GM21619 (cell line): ENCODE data around the gene ZSWIM9.

ENCODE experiments used
- ATAC-seq: cut with Tn5 transposase; IDR thresholded peaks from one replicate; pipeline ENCODE4 v1.9.1; 2021; ENCODE audit not compliant: unreplicated experiment

The ZSWIM9 gene

DNA sequence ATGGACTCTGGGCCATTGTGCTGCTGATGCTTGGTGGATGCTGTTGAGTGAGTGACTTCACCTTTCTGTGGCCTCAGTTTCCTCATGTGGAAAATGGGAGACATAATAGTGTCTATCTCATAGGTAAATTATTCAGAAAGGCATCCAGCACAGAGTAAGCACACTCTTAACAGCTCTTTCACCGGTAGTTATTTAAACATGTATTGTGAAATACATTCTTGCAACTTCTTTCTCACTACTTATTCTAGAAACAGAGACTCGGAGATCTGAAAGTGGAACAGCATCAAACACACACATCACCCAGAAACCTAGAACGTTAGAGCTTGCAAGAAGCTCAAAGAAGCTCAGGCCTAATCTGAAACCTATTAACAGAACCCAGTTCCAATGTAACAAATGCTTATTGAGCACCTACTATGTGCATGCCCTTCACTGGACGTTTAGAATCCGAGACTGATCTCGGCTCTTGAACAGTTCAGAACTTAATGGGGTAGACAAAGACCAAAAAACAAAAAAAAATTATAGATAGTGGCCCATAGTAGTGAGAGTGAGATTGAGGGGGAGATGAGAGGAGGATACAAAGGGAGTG, 4.1 kb downstream of the ZSWIM9 start:
- ATAC-seq: no peak

DNA sequence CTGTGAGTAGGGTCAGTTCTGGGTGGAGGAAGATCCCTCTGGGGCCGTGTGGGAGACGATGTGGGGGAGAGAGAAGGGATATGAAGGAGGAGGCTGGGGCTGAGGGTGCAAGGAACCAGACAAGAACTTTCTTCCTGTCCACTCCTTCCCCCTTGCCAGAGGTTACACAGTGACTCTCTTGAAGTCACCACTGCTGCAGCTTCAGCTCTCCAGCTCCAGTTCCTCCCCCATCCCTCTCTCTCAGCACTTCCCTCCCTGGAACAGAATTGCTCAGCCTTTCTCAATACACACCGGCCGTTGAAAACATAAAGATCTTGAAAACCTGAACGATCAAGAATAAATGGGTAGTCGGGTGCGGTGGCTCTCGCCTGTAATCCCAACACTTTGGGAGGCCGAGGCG, 5.1 kb downstream of the ZSWIM9 start:
- ATAC-seq: no peak

DNA sequence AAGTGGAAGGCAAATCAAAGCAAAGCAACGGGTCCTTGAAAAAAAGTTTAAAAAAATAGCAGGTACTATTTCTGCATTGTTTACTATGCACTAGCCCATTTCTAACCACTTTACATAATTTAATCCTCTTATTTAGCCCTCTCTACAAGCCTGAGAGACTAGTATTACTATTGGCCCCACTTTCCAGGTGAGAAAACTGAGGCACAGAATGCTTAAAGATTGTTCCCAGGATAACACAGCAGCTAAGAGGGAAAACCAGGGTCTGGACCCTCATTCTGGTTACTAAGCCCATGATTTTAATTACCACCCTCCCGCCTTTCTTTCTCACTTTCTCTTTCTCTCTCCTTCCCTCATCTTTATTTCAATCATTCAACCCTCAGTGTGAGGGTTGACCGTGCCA, 5.7 kb downstream of the ZSWIM9 start:
- ATAC-seq: no peak

DNA sequence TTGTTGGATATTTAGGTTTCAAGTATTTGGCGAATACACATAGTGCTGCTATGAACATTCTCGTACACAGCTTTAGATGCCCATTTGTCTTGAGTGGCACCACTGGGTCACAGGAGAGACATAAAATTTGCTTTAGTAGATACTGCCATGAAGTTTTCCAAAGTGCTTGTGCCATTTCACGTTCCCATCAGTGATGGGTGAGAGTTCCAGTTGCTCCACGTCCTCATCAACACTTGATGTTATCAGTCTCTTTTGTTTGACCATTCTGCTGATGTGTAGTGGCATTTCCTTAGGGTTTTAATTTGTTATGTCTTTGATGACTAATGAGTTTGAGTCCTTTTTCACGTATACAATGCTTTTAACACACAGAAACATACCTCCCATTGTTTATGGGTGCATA, 11.0 kb downstream of the ZSWIM9 start:
- ATAC-seq: no peak

DNA sequence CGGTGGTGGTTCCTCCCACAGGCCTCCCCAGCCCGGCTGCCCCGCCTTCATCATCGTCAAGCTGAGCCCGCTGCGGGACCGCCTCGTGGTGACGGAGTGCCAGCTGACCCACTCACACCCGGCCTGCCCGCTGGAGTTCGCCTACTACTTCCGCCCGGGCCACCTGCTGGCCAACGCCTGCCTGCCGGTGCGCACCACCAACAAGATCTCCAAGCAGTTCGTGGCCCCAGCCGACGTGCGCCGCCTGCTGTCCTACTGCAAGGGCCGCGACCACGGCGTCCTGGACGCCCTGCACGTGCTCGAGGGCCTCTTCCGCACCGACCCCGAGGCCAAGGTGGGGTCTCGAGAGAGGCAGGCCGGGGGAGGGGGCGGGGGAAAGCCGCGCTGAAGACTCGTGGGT, 12.0 kb downstream of the ZSWIM9 start:
- no peak for ATAC-seq

DNA sequence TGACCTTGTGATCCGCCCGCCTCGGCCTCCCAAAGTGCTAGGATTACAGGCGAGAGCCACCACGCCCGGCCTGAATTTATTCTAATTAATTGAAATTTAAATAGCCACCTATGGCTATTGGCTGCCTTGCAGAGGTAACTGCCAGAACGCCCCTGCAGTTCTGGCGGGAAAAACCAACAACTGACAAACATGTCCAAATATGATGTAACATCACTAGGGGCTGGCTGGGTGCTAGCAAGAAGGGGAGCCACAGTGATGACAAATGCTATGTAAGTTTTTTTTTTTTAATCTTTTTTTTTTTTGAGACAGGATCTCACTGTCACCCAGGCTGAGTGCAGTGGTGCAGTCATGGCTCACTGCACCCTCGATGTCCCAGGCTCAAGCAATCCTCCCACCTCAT, 12.9 kb downstream of the ZSWIM9 start:
- ATAC-seq: no peak

DNA sequence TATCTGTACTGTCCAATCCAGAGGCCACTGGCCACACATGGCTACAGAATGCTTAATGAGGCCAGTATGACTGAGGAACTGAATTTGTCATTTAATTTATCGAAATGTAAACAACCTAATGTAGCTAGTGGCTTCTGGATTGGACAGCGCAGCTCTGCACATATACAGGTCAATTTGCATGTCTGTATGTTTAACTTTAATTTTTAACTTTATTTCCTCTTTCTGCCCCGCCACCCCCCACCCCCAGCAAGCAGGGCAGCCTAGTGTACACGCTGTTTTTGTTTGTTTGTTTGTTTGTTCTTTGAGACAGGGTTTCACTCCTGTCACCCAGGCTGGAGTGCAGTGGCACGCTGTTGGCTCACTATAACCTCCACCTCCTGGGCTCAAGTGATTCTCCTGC, 15.5 kb downstream of the ZSWIM9 start:
- peak; percentile 51 for ATAC-seq

DNA sequence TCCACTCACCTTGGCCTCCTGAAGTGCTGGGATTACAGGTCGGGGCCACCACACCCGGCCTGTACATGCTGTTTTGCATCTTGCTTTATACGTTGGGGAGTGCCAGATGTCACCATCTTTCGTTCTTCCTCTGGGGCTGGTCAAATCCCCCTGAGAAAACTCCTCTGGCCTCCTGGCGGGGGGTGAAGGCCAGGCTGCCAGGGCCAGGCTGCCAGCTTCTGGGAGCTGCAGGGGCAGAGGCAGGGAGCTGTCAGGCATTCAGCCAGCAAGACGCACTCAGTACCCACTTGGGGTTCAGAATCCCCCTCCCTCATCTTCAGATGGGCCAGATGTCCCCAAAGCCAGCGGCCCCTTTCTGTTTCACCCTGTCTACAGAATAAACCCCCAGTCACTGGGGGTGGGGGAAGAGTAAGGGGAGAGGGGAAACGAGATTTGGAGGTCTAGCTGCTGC, 16.1 kb downstream of the ZSWIM9 start:
- ATAC-seq: peak; percentile 55

DNA sequence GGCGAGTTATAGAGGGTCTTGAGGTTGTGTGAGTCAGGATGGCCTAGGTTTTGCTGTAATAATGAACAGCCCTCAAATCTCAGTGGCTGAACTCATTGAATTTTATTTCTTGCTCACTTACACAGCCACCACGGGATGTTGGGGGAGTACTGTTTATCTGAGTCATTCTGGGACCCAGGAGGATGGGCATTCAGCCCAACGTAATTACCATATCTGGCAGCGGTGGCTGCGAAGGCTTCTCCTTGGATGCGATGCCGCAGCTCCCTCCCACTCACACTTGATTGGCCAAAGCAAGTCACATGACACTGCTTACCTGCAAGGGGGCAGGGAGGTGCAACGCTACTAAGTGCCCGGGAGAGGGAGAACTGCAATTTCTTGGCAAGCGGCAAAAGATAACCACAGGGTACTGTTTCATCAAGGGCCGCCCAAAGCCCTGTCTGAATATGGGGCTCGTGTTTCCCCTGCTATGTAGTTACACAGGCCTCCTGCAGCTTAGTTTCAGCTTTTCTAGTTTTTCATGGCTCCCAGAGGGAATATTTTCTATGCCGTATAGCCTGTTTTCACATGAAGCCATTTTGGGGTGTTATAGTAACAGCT, 19.9 kb downstream of the ZSWIM9 start:
- no peak for ATAC-seq

DNA sequence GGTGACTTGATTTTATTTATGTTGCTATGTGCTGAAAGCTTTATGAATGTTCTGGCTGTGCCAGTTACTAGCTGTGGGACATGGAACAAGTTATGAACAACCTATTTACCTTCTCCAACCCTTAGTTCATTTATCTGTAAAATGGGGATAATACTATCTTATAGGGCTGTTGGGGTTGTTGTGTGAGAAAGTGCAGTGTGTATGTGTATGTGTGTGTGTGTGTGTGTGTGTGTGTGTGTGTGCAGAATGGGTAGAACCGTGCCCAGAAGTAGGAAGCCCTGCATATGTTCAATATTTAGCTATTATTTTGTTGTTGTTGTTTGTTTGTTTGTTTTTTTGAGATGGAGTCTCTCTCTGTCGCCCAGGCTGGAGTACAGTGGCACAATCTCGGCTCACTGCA, 20.4 kb downstream of the ZSWIM9 start:
- no peak for ATAC-seq

DNA sequence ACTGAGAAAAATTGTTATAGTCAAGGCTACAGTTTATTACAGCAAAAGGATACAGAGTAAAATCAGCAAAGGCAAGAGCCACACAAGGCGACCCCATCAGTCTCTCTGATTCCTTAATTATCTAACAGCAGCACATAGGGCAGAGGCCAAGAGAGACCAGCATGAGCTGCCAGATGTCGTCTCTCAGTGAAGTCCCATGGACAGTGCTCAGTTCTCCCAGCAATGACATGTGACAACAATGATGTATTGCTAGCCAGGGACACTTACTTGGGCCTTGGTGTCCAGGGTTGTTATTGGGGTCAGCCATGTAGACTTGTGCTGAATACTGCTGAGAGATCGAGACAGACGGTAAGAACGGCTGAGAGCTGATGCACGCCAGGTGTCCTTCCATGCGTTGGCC, 22.3 kb downstream of the ZSWIM9 start:
- ATAC-seq: no peak

DNA sequence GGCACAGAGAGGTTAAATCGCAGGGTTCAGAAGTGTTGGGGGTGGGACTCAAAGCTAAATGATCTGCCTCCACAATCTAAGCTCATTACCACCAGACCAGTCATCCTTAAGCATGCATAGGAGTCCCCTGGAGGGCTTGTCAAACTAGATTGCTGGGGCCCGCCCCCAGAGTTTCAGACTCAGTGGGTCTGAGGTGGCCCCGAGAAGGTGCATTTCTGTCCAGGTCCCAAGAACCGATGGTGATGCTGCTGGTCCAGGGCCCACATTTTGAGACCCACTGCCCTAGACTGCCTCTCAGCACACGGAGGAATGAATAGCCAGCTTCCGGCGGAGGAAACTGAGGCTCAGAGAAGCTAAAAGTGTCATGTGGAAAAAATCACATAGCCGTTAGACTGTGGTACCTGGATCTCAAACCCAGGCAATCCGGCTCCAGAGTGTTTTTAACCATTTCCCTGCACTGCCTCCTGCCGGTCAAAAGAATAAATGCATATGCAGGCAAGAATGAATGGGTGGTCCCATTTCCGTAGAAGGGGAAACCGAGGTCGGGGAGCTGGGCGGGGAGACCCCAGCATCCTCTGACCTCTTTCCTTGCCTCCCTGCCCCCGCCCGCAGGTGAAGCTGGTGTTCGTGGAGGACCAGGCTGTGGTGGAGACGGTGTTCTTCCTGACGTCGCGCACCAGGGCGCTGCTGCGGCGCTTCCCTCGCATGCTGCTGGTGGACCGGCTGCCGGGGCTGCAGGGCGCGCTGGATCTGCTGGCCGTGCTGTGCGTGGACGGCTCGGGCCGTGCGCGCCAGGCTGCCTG, 23.8 kb downstream of the ZSWIM9 start:
- no peak for ATAC-seq

DNA sequence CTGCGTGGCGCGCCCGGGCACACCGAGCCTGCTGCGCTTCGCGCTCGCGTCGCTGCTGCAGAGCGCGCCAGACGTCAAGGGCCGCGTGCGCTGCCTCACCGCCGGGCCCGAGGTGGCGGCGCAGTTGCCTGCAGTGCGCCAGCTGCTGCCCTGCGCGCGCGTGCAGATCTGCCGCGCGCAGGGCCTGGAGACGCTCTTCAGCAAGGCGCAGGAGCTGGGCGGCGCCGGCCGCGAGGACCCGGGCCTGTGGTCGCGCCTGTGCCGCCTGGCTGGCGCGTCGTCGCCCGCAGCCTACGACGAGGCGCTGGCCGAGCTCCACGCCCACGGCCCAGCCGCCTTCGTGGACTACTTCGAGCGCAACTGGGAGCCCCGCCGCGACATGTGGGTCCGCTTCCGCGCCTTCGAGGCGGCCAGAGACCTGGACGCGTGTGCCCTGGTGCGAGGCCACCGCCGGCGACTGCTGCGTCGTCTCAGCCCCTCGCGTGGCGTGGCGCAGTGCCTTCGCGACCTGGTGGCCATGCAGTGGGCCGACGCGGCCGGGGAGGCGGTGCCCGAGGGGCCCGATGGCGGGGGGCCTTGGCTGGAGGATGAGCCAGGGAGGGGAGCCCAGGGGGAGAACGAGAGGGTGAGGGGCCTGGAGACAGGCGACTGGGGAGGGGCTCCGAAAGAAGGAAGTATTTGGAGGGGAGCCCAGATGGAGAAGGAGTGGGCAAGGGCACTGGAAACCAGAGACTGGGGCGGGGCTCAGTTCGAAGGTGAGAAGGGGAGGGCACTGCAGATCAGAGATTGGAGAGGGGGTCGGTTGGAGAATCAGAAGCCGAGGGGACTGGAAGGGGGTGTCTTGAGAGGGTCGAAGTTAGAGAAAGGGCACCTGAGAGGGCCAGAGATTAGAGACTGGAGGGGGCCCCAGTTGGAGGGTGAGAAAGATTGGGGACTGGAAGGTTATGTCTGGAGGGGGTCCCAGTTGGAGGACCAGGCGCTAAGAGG, 24.7 kb downstream of the ZSWIM9 start:
- no peak for ATAC-seq

DNA sequence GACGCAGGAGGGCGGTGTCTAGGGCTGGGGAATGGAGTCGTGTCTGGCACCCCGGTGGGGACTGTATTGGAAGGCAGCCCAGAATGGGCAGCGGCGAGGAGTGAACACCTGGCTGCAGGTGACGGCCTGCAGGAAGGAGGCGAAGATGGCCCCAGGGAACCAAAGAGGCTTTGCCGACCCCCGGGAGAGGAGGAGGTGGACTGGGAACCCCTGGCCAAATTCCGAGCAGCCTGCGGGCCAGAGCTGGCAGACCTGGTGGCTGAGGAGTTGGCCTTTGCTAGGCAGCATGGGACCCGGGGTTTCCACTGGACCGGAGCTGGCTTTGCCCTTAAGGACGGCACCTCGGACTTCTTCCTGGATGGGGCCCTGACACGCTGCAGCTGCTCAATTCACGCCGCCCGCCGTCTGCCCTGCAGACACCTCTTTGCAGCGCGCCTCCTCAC, 25.9 kb downstream of the ZSWIM9 start:
- ATAC-seq: no peak

DNA sequence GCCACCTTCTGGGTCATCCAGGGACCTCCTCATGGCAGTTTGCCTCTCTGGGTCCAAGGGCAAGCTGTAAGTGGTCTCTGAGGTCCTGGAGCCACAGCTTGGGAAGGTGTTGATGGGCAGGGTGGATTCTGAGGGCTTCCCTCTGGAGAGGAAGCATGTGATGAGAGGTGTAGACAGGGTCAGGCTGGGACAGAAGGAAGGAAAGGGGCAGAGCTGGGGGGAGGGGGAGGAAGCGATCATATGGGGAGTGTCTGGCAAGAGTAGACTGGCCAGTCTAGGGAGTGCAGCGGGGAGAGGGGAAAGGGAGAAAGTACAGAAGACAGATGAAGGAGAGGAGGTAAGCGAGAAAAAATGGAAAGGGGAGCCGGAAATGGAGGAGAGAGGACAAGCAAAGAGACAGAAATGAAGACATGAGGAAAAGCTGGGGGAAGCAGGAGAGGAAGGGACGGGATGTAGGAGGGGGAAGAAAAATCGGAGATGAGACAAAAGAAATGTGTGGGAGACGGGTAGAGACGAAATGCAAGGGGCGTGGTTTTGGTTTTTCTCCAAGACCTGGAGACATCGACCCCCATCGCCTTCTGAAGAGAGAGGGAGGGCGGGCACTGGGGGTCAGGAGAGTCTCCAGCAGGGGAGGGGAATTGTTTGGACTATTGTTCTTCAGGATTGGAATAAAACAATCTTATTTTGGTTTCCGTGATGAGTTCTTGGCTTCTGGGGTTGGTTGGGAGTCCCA, 26.6 kb downstream of the ZSWIM9 start:
- no peak for ATAC-seq

DNA sequence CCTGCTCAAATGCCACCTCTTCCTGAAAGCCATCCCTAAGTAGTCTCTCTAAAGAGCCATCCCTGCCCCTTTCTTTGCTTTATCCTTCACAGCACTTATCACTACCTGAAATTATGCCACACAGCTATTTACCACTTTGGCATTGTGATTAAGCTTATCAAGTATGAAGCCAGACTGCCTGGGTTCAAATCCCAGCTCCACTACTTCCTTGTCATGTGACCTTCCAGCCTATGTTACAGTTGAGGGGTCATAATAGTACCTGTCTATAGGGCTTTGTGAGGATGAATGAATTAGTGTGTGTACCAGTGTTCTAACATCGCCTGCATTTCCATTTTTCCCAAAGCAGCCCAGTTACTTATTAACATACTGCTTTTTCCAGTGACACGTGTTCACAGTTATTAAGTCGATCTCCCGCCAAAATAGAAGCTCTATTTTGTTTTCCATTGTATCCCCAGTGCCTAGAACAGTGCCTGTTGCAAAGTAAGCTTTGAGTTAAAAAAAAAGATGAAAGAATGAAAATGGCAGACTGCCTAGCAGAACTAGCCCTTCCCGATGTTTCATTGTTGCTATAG, 32.8 kb downstream of the ZSWIM9 start:
- ATAC-seq: no peak

DNA sequence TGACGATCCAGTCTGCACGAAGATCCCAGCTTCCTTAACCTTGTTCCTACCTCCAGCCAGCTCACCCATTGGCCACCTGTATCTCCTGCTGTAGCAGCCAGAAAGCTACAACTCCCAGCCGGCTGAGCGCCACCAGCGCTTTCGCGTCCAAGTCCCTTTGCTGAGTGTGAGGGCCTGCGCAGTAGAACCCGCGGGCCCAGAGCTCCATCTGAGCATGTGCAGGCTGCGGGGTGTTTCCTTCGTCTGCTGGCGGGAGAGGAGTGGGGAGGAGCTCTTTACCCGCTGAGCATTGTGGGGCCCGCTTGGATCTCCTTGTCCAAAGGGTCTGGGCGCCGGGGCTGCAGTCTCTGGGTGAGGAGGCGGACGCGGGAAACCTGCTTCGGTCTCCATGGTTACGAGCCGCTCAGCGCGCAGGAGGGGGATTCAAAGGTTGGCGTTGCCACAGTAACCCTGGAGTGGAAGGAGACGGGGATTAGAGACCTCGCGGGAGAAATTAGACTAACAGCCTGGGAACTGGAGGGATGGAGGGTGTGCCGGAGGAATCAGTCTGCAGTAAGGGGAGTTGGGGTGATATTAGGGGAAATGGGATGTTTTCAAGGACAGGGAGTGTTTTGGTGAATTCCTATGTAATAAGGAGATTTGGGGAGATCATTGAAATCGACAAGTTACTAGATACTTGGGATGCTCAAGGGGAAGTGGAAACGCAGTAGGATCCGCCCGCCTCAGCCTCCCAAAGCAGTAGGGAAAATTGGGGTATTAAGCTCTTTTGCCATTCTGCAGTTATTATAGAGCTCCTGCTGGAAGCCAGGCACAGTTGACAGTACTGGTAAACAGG, 33.5 kb downstream of the ZSWIM9 start:
- ATAC-seq: peak; percentile 91

DNA sequence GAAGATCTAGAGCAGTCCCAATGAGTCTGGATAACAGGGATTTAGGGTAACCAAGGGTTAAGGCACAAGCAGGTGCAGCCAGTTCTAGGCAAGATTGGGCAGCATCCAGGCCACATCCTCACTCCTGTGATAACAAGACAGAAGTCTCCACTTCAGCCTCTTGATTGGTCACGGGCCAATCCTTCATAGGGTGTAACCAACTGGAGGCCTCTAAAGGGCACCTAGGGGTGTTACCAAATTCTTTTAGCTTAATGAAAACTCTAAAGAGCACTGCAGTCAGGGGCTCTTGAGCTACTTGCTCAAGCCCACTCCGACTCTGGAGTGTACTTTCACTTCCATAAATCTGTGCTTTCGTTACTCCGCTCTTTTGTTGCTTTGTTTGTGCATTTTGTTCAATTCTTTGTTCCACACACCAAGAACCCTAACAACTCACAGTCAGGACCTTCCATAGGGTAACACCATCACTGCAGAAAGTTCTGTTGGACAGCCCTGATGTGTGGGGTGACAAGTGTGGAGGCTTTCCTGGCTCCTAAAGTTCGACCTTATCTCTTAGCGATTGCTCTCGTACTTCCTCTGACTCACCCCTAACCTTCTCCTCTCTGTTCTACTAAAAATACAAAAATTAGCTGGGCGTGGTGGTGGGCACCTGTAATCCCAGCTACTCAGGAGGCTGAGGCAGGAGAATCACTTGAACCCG, 36.1 kb downstream of the ZSWIM9 start:
- ATAC-seq: no peak

DNA sequence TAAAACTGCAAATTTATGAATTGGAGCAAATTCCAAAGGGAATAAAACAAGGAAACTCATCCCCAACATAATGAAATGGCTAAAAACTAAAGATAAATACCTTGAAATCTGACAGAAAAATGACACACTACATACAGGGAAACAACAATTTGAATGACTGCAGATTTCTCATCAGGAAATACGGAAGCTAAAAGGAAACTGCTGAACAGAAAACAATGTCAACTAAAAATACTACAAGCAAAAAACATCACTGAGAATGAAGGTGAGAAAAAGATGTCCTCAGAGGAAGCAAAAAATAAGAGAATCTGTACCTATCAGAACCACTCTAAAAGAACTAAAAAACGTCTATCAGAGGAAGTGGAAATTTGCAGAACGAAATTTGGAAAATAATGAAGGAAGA, 39.5 kb downstream of the ZSWIM9 start:
- ATAC-seq: no peak
